DOHH2 (cell line): ENCODE data around the gene DENND5B.

ENCODE experiments used
- EZH2phosphoT487 ChIP-seq: fragments of 200-600 bp; sonication (generic); IDR thresholded peaks from 2 replicates; pipeline ENCODE4 v1.6.1; 2017; ENCODE audit warnings: borderline replicate concordance, mild to moderate bottlenecking, antibody characterized with exemption, low read length, moderate library complexity, mixed read lengths
- TF ChIP-seq, protein P1 (sequence below): fragments of 200-600 bp; sonication (generic); IDR thresholded peaks from one replicate; pipeline ENCODE4 v1.5.1; 2014; ENCODE audit warnings: antibody characterized with exemption, mild to moderate bottlenecking, low read depth, low read length; ENCODE audit not compliant: poor library complexity, severe bottlenecking

DNA sequence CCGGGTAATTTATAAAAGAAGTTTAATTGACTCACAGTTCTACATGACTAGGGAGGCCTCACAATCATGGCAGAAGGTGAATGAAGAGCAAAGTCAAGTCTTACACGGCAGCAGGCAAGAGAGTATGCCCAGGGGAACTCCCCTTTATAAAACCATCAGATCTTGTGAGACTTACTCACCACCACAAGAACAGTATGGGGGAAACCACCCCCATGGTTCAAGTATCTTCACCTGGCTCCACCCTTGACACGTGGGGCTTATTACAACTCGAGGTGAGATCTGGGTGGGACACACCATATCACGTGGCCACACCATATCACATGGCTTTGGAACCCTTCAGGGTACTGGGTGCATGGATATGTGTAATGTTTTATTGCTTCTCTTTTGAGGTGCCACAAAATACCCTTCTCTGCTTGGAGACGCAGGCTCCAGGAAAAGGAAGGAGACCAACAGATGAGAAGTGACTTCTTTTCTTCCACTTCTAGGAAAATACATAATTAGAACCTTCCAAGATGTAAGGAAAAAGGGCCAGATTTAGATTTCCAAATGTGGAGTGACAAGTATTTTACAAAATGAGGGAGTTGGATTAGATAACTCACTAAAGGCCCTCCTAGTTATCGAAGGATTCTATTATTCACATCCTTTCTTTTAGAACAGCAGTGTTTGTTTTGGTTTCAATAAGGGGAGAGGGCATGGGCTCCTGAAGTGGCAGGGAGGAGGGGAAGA is 35.5 kb upstream of the DENND5B start:
- TF ChIP-seq, protein P1, sequence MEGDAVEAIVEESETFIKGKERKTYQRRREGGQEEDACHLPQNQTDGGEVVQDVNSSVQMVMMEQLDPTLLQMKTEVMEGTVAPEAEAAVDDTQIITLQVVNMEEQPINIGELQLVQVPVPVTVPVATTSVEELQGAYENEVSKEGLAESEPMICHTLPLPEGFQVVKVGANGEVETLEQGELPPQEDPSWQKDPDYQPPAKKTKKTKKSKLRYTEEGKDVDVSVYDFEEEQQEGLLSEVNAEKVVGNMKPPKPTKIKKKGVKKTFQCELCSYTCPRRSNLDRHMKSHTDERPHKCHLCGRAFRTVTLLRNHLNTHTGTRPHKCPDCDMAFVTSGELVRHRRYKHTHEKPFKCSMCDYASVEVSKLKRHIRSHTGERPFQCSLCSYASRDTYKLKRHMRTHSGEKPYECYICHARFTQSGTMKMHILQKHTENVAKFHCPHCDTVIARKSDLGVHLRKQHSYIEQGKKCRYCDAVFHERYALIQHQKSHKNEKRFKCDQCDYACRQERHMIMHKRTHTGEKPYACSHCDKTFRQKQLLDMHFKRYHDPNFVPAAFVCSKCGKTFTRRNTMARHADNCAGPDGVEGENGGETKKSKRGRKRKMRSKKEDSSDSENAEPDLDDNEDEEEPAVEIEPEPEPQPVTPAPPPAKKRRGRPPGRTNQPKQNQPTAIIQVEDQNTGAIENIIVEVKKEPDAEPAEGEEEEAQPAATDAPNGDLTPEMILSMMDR = no peak
- TF ChIP-seq EZH2phosphoT487 = no peak
